ENCODE data around the gene MEGF6.

The MEGF6 gene

DNA sequence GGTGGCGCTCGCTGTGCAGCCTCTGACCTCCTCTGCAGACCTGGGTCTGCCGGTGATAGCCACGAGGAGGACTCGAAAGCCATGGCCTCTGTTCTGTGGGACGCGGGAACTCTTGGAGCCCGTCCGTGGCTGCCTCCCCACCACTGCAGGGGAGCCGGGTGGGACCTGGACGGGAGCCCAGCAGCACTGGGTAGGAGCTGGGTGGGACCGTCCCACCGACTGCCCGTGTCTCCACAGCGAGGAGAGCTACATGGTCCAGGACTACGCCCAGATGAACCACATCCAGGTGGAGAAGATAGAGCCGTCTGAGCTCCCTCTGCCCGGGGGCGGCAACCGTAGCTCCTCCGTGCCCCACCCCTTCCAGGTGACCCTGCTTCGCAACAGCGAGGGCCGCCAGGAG lies 133.1 kb downstream of the MEGF6 start:
- no peak for DNase-seq

DNA sequence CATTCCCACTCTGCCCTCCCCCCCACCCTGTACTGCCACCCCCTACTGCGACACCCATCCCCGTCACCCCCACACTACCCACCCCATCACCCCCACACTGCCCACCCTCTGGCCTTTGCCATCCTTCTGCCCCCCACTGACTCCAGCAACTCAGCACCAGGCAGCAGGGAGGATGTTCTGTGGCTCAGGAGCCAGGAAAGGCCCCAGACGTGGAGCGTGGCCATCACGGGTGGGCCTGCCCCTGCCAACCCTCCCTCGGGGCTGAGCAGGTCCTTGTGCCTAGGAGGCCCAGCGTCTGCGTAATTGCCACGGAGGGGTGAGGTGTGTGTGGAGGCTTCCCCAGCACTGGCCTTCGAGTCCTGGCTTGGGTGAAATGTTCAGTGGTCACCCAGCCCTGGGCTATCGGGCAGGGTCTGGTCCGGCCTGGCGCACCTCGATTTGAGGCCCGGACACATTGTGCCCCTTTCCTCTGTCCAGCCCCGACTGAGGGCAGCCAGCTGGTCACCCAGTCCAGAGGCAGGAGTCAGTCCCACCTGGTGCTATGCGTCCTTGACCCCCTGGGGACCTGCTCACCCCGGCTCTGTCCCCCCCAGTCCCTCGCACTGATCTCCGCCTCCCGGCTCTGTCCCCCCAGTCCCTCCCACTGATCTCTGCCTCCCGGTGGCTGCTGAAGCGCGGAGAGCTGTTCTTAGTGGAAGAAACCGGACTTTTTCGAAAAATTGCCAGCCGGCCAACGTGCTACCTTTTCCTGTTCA lies 133.9 kb downstream of the MEGF6 start:
- no peak for DNase-seq

GRCh38 chr1:3476666-3477065 lies 134.6 kb downstream of the MEGF6 start:
- DNase-seq = no peak

DNA sequence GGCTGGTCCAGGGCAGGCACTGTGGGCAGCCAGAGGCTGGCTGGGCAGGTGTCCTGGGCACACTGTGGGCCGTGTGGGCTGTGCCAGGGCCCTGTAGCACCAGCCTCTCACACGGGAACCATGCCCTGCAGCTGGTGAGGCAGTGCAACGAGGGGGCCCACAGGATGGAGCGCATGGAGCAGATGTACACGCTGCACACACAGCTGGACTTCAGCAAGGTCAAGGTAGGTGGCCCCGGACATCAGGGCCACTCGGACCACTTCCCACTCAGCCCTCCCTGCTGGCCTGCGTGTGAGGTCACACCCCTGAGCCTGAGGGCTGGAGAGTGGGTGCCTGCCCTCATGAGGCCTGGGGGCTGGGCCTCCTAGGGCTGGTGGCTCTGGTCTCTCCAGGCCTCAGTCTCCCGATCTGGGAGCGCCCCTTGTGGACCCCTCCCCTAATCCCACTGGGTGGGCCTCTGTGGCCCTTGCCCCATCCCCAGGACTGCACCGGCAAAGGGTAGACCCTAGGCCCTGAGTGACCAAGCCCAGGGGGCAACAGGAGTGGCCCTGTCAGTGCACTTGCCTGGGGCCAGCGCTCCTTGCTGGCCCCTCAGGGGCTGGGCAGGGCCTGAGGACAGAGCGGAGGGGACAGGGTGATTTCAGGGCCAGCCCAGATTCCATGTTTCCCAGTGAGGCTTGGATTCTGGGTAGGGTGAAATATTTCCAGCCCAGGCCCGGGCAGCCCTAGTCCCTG lies 135.3 kb downstream of the MEGF6 start:
- no peak for DNase-seq

GRCh38 chr1:3474421-3474820 lies 136.9 kb downstream of the MEGF6 start:
- DNase-seq = no peak

DNA sequence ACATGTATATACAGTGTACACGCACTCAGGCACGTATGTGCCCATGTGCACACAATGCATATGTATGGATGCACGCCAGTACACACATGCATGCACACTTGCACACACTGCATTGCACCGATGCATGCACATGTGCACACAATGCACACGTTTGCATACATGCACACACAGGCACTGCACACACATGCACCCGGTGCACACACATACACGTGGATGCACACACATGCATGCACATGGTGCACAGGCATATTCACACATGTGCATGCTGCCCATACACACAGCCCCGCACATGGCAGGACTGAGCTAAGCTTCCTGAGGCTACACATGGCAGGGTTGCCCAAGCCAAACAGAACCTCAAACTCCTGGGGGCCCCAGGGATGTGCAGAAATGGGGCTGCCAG lies 137.3 kb downstream of the MEGF6 start:
- DNase-seq = no peak

GRCh38 chr1:3473381-3473844 lies 137.9 kb downstream of the MEGF6 start:
- no peak for DNase-seq

- no peak for DNase-seq
Measured at GRCh38 chr1:3472906-3473305, 138.4 kb downstream of the MEGF6 start.

DNA sequence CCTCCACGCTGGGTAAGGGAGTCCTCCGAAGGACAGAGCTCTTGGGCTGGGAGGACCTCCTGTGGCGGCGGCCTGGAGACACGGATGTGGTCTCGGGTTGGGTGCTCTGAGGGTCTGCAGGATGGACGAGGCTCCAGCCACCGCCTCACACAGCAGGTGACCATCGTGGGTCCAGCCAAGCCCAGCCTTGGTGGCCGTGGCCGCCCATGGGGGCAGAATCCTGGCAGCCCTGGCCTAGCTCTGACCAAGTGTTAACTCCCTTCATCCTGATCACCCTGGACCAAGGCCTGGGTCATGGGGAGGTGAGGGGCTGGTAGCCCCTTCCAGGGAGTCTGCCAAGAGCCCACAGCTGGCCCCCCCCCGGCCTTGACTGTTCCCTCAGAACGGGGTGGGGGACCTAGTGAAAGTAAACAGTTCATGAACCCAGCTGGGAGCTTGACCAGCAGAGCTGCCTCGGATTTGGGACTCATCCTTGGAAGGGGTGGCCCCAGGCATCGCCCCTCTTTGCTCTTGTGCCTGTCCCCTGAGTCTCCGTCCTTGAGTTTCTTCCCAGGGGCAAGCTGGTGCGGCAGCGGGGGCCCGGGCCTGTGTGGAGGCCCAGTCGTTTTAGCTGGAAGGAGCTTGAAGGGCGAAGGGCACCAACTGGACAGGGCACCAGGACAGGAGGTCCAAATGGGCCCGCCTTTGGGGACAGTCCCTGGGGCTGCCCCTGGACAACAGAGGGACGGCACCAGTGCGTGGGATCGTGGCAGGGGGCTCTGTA lies 139.0 kb downstream of the MEGF6 start:
- DNase-seq = no peak

DNA sequence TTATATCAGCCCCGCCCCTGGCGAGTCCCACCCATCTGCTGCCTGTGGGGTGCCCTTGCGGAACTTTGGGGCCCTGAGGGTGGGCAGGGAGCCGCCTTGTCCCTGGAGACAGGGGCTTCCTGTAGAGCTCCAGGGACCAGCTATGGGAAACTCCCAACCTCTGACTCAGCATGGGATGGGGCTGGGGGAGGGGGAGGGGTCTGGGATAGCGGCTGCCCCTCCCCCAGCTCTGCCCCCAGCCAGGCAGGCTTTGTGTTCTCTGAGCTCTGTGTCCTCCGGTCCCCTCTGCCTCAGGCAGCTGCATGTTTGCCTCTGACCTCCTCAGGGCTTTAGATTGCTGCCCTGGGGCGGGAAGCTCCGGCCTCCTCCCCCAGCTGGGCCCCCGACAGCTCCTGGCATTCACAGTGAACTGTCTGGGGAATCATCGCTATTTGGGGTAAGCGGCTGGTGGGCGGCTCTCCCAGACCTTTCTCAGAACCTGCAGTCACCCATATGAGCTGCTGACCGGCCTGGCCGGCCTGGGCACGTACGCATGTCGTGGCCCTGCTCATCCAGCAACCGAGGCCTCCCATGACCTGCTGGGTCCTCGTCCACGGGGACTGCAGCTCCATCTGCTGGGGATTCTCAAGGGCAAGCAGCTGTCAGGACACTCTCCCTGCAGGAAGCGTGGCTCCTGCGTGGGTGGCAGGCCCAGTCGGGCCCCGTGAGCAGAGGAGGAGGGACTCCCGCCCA lies 139.8 kb downstream of the MEGF6 start:
- DNase-seq = no peak

GRCh38 chr1:3470650-3471355 lies 140.5 kb downstream of the MEGF6 start:
- DNase-seq = no peak

DNA sequence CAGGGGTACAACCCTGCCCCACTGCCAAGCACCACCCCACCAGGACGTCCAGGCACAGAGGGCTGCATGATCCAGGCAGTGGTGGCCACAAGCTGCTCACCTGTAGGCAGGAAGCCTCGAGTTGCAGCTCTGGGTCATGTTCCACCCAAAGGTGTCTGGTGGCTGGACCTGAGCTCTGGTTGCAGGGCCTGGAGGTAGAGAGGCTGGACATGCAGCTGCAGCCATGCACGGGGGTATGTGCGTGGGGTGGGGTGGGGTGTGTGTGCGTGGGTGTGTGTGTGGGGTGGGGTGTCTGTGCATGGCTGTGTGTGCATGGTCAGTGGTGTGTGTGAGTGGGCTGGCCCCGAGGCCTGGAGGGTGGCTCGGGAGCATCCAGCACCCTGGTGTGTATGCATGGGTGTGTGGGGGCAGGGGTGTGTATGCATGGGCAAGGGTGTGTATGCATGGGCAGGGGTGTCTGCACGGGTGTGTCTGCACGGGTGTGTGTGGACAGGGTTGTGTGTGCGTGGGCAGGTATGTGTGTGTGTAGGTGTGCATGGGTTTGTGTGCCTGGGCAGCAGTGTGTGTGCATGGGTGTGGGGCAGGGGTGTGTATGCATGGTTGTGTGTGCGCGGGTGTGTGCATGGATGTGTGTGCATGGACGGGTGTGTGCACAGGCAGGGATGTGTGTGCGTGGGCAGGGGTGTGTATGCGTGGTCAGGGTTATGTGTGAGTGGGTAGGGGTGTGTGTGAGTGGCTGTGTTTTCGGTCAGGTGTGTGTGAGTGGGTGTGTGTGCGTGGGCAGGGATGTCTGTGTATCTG lies 141.3 kb downstream of the MEGF6 start:
- no peak for DNase-seq

DNA sequence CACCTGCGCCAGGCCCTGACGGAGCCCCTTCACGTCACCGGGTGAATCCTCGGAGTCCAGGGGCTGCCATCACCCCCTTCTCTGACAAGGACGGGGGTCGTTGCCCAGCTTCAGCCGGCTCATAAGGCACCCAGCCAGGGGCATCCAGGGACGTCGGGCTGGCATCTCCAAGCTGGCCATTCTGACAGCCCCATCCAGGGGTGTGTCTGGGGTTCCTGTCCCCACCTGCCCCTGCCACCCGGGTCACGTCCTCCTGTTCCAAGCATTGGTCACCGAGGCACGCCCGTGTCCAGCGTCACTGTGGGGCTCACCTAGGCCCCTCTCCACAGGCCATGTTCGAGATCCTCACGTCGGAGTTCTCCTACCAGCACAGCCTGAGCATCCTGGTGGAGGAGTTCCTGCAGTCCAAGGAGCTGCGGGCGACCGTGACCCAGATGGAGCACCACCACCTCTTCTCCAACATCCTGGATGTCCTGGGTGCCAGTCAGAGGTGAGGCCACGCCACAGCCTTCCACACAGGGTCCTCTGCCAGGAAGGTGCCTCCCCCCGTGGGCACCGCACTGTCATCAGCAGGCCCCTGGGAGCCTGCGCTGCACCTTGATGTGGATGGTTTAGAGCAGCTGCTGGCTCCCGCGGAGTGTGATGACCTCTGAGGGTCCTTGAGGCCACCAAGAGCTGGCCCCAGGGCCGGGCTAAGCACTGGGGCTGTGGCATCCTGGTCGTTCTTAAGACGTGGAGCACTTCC lies 142.0 kb downstream of the MEGF6 start:
- DNase-seq = no peak

GRCh38 chr1:3468236-3469103 lies 142.8 kb downstream of the MEGF6 start:
- no peak for DNase-seq

DNA sequence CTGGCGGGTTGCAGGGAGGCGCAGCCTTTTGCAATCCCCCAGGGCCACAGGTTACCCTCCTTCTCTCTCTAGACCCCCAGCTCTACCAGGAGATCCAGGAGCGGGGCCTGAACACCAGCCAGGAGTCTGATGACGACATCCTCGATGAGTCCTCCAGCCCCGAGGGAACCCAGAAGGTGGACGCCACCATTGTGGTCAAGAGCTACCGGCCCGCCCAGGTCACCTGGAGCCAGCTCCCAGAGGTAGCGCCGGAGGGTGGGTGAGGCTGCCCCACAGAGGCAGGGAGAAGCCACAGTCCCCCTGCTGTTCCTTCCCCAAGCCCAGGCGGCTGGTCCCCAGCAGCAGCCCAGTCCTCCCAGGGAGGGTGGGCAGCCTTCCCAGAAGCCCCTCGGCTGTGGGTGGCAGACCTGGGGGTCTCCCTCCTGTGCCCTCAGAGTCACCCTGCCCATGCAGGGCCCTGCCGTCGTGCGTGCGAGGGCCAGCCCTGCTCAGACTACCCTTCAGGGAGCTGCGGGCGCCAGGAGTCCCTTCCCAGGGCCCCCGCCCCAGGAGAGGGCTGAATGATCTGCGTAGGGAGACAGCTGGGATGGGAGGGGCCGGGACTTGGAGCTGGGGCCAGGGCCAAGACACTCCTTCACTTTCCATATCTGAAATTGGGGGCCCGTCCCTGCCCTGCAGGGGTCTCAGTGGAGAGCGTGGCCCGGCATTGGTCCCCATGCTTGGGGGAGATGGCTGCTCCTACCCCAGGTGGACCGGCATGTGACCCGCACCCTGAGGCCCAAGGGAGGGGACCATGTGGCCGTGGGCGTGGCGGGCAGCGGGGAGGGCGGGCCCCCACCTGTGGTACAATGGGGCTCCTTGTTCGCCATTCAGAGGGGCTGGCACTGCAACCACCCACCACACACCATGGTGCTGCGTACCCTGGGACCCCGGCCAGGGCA lies 143.9 kb downstream of the MEGF6 start:
- no peak for DNase-seq

GRCh38 chr1:3466366-3467075 lies 144.8 kb downstream of the MEGF6 start:
- no peak for DNase-seq

GRCh38 chr1:3465935-3466321 lies 145.4 kb downstream of the MEGF6 start:
- DNase-seq = no peak
